HEK293 (cell line): ENCODE results near the gene WDTC1.

Experiments
- GLIS1 ChIP-seq: fragments of 450-650 bp; formaldehyde crosslinking; IDR thresholded peaks from 2 replicates; pipeline ENCODE4 v1.5.1; 2016; ENCODE audit warnings: missing biosample characterization, missing genetic modification characterization
- GLIS2 ChIP-seq: fragments of 450-650 bp; formaldehyde crosslinking; IDR thresholded peaks from 2 replicates; pipeline ENCODE4 v1.5.1; 2016; ENCODE audit warnings: missing biosample characterization, missing genetic modification characterization
- KLF17 ChIP-seq: fragments of 450-650 bp; formaldehyde crosslinking; IDR thresholded peaks from 2 replicates; pipeline ENCODE4 v1.5.1; 2016; ENCODE audit warnings: missing biosample characterization, missing genetic modification characterization
- MEIS1 ChIP-seq: sonication (generic); formaldehyde crosslinking; IDR thresholded peaks from 2 replicates; pipeline ENCODE4 v1.8.1; 2022; ENCODE audit warnings: missing genetic modification reagents, mild to moderate bottlenecking, borderline replicate concordance
- SCRT2 ChIP-seq: fragments of 450-650 bp; formaldehyde crosslinking; IDR thresholded peaks from 2 replicates; pipeline ENCODE4 v1.5.1; 2016; ENCODE audit warnings: missing biosample characterization, missing genetic modification characterization
- ZBTB8A ChIP-seq: fragments of 450-650 bp; formaldehyde crosslinking; IDR thresholded peaks from 2 replicates; pipeline ENCODE4 v1.5.1; 2016; ENCODE audit warnings: missing biosample characterization, missing genetic modification characterization
- ZFP41 ChIP-seq: fragments of 450-650 bp; formaldehyde crosslinking; IDR thresholded peaks from 2 replicates; pipeline ENCODE4 v1.5.1; 2016; ENCODE audit warnings: missing biosample characterization, missing genetic modification characterization, borderline replicate concordance
- ZNF221 ChIP-seq: fragments of 450-650 bp; formaldehyde crosslinking; IDR thresholded peaks from 2 replicates; pipeline ENCODE4 v1.5.1; 2017; ENCODE audit warnings: missing biosample characterization, missing genetic modification characterization, borderline replicate concordance
- ZNF362 ChIP-seq: fragments of 450-650 bp; formaldehyde crosslinking; IDR thresholded peaks from 2 replicates; pipeline ENCODE4 v1.5.1; 2016; ENCODE audit warnings: missing biosample characterization, missing genetic modification characterization
- ZNF37A ChIP-seq: fragments of 450-650 bp; IDR thresholded peaks from 2 replicates; pipeline ENCODE4 v1.5.1; 2018; ENCODE audit warnings: missing biosample characterization, missing genetic modification characterization
- ZNF558 ChIP-seq: fragments of 450-650 bp; formaldehyde crosslinking; IDR thresholded peaks from 2 replicates; pipeline ENCODE4 v1.5.1; 2016; ENCODE audit warnings: missing biosample characterization, missing genetic modification characterization
- ZNF600 ChIP-seq: fragments of 450-650 bp; formaldehyde crosslinking; IDR thresholded peaks from 2 replicates; pipeline ENCODE4 v1.5.1; 2016; ENCODE audit warnings: missing biosample characterization, missing genetic modification characterization
- ZNF692 ChIP-seq: fragments of 450-650 bp; formaldehyde crosslinking; IDR thresholded peaks from 2 replicates; pipeline ENCODE4 v1.5.1; 2016; ENCODE audit warnings: missing biosample characterization, missing genetic modification characterization
- ZNF777 ChIP-seq: fragments of 450-650 bp; formaldehyde crosslinking; IDR thresholded peaks from 2 replicates; pipeline ENCODE4 v1.5.1; 2017; ENCODE audit warnings: missing biosample characterization, missing genetic modification characterization, borderline replicate concordance
- TF ChIP-seq, protein P1 (sequence below): fragments of 450-650 bp; formaldehyde crosslinking; IDR thresholded peaks from 2 replicates; pipeline ENCODE4 v1.5.1; 2016; ENCODE audit warnings: missing biosample characterization, missing genetic modification characterization
- TF ChIP-seq, protein P2 (sequence below): fragments of 450-650 bp; formaldehyde crosslinking; IDR thresholded peaks from 2 replicates; pipeline ENCODE4 v1.5.1; 2017; ENCODE audit warnings: missing biosample characterization, missing genetic modification characterization
- TF ChIP-seq, protein P3 (sequence below): fragments of 450-650 bp; formaldehyde crosslinking; IDR thresholded peaks from 2 replicates; pipeline ENCODE4 v1.5.1; 2016; ENCODE audit warnings: missing biosample characterization, missing genetic modification characterization

WDTC1 gene

DNA sequence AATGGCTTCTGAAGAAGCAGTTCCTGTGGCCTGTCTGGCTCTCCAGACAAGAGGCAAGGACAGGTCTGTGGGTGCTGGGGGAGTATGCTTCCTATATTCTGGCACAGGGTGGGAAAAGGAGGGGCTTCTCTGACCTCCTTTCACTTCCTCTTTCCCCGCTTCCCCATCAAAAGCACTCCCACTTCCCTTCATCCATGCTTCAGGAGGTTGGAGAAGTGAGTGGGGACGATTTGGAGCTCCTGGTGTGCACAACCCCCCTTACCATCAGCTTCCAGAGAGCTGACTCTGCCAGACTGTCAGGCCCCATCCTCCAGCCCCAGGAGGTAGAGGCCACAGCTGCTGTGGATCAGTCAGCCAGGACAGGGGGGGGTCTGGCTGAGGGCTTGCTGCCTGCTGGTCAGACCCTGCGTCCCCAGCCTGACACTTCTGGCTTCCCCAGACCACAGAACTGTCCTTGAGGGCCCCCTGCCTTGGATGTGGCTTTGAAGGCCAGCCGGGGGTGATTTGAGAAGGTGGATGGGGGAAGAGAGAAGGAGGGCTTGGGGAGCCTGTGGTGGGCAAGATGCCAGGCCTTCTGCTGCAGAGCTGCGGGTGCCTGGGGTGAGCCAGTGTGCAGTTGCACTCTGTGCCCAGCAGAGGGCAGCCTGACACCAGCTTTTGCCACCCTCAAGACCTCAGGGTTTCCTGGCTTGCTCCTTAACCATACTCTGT is 66.1 kb downstream of the WDTC1 start (continued):
- TF ChIP-seq, protein P1, sequence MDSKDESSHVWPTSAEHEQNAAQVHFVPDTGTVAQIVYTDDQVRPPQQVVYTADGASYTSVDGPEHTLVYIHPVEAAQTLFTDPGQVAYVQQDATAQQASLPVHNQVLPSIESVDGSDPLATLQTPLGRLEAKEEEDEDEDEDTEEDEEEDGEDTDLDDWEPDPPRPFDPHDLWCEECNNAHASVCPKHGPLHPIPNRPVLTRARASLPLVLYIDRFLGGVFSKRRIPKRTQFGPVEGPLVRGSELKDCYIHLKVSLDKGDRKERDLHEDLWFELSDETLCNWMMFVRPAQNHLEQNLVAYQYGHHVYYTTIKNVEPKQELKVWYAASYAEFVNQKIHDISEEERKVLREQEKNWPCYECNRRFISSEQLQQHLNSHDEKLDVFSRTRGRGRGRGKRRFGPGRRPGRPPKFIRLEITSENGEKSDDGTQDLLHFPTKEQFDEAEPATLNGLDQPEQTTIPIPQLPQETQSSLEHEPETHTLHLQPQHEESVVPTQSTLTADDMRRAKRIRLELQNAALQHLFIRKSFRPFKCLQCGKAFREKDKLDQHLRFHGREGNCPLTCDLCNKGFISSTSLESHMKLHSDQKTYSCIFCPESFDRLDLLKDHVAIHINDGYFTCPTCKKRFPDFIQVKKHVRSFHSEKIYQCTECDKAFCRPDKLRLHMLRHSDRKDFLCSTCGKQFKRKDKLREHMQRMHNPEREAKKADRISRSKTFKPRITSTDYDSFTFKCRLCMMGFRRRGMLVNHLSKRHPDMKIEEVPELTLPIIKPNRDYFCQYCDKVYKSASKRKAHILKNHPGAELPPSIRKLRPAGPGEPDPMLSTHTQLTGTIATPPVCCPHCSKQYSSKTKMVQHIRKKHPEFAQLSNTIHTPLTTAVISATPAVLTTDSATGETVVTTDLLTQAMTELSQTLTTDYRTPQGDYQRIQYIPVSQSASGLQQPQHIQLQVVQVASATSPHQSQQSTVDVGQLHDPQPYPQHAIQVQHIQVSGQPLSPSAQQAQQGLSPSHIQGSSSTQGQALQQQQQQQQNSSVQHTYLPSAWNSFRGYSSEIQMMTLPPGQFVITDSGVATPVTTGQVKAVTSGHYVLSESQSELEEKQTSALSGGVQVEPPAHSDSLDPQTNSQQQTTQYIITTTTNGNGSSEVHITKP (tag by site-specific recombination): peak; percentile 67
- TF ChIP-seq, protein P2, sequence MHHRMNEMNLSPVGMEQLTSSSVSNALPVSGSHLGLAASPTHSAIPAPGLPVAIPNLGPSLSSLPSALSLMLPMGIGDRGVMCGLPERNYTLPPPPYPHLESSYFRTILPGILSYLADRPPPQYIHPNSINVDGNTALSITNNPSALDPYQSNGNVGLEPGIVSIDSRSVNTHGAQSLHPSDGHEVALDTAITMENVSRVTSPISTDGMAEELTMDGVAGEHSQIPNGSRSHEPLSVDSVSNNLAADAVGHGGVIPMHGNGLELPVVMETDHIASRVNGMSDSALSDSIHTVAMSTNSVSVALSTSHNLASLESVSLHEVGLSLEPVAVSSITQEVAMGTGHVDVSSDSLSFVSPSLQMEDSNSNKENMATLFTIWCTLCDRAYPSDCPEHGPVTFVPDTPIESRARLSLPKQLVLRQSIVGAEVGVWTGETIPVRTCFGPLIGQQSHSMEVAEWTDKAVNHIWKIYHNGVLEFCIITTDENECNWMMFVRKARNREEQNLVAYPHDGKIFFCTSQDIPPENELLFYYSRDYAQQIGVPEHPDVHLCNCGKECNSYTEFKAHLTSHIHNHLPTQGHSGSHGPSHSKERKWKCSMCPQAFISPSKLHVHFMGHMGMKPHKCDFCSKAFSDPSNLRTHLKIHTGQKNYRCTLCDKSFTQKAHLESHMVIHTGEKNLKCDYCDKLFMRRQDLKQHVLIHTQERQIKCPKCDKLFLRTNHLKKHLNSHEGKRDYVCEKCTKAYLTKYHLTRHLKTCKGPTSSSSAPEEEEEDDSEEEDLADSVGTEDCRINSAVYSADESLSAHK (tag by site-specific recombination): no peak
- TF ChIP-seq ZNF600 (tag by site-specific recombination) (peak; percentile 87), ZNF37A (no peak), ZNF362 (tag by site-specific recombination) (no peak), GLIS2 (peak; percentile 69), MEIS1 (no peak), GLIS1 (peak; percentile 93), ZBTB8A (no peak), ZNF777 (no peak), ZNF221 (tag by site-specific recombination) (no peak), KLF17 (peak; percentile 30; the same call in 1 of the 2 replicates), ZNF692 (tag by site-specific recombination) (0 out of 2 replicates have a peak, but pooled peaks have one; percentile 44), ZNF558 (no peak), ZFP41 (no peak), SCRT2 (no peak)
- TF ChIP-seq, protein P3, sequence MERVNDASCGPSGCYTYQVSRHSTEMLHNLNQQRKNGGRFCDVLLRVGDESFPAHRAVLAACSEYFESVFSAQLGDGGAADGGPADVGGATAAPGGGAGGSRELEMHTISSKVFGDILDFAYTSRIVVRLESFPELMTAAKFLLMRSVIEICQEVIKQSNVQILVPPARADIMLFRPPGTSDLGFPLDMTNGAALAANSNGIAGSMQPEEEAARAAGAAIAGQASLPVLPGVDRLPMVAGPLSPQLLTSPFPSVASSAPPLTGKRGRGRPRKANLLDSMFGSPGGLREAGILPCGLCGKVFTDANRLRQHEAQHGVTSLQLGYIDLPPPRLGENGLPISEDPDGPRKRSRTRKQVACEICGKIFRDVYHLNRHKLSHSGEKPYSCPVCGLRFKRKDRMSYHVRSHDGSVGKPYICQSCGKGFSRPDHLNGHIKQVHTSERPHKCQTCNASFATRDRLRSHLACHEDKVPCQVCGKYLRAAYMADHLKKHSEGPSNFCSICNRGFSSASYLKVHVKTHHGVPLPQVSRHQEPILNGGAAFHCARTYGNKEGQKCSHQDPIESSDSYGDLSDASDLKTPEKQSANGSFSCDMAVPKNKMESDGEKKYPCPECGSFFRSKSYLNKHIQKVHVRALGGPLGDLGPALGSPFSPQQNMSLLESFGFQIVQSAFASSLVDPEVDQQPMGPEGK: peak; percentile 54
